ENCODE data around the gene IKBIP. TPM values are rescaled to one million over a fixed set of nuclear protein-coding genes. Genes with fewer than 3 reads are reported as not detected.
"Not testable (repeated sequence)": the region's sequence is repeated elsewhere in the genome, so short reads cannot be mapped to it uniquely, and the experiment has no call there.

The IKBIP gene
- total RNA-seq, 1 donor from 2014 or later: 11.5 TPM

GRCh38 chr12:98669751-98670150, 25.2 kb upstream of the IKBIP start:
- Histone ChIP-seq H3K36me3 (ENCODE audit: control insufficient read depth in 3 of 3, insufficient read depth in 3 of 3, low read length in 3 of 3) (peaks cover 4 to 16% (median 14%) of the 10 kb centered on the region in 3 donors), H3K4me3 (ENCODE audit: low read length in 3 of 3) (no peak overlapping the region), H3K4me1 (ENCODE audit: control insufficient read depth in 3 of 3, insufficient read depth in 3 of 3, low read length in 3 of 3) (no peaks in the 10 kb centered on the region), H3K27me3 (ENCODE audit: control insufficient read depth in 3 of 3, insufficient read depth in 3 of 3, low read length in 3 of 3) (no peaks in the 10 kb centered on the region), H3K9ac (ENCODE audit: low read depth in 1 of 3, low read length in 3 of 3) (no peak overlapping the region), H3K27ac (ENCODE audit: low read depth, low read length) (no peak overlapping the region), H3K9me3 (ENCODE audit: control insufficient read depth in 3 of 3, low read length in 3 of 3) (no peaks in the 10 kb centered on the region)

- Histone ChIP-seq H3K27me3 (ENCODE audit: control insufficient read depth in 3 of 3, insufficient read depth in 3 of 3, low read length in 3 of 3) (no peaks in the 10 kb centered on the region), H3K4me3 (ENCODE audit: low read length in 3 of 3) (no peak overlapping the region), H3K36me3 (ENCODE audit: control insufficient read depth in 3 of 3, insufficient read depth in 3 of 3, low read length in 3 of 3) (peaks cover 8 to 31% (median 20%) of the 10 kb centered on the region in 3 donors), H3K9ac (ENCODE audit: low read depth in 1 of 3, low read length in 3 of 3) (no peak overlapping the region), H3K9me3 (ENCODE audit: control insufficient read depth in 3 of 3, low read length in 3 of 3) (no peaks in the 10 kb centered on the region), H3K27ac (ENCODE audit: low read depth, low read length) (no peak overlapping the region), H3K4me1 (ENCODE audit: control insufficient read depth in 3 of 3, insufficient read depth in 3 of 3, low read length in 3 of 3) (no peaks in the 10 kb centered on the region)
These were observed 15.9 kb upstream of the IKBIP start for GRCh38 chr12:98660521-98660920.

GRCh38 chr12:98656289-98657101, 11.9 kb upstream of the IKBIP start:
- Histone ChIP-seq H3K36me3 (ENCODE audit: control insufficient read depth in 3 of 3, insufficient read depth in 3 of 3, low read length in 3 of 3) (peaks cover 11 to 33% (median 16%) of the 10 kb centered on the region in 3 donors), H3K4me3 (ENCODE audit: low read length in 3 of 3) (no peak overlapping the region), H3K27me3 (ENCODE audit: control insufficient read depth in 3 of 3, insufficient read depth in 3 of 3, low read length in 3 of 3) (no peaks in the 10 kb centered on the region), H3K27ac (ENCODE audit: low read depth, low read length) (no peak overlapping the region), H3K9me3 (ENCODE audit: control insufficient read depth in 3 of 3, low read length in 3 of 3) (no peaks in the 10 kb centered on the region), H3K9ac (ENCODE audit: low read depth in 1 of 3, low read length in 3 of 3) (no peak overlapping the region), H3K4me1 (ENCODE audit: control insufficient read depth in 3 of 3, insufficient read depth in 3 of 3, low read length in 3 of 3) (no peaks in the 10 kb centered on the region)

- Histone ChIP-seq H3K9me3 (ENCODE audit: control insufficient read depth in 3 of 3, low read length in 3 of 3) (no peaks in the 10 kb centered on the region), H3K36me3 (ENCODE audit: control insufficient read depth in 3 of 3, insufficient read depth in 3 of 3, low read length in 3 of 3) (peaks cover 8 to 31% (median 28%) of the 10 kb centered on the region in 3 donors), H3K27ac (ENCODE audit: low read depth, low read length) (no peak overlapping the region), H3K9ac (ENCODE audit: low read depth in 1 of 3, low read length in 3 of 3) (no peak overlapping the region), H3K27me3 (ENCODE audit: control insufficient read depth in 3 of 3, insufficient read depth in 3 of 3, low read length in 3 of 3) (no peaks in the 10 kb centered on the region), H3K4me1 (ENCODE audit: control insufficient read depth in 3 of 3, insufficient read depth in 3 of 3, low read length in 3 of 3) (no peaks in the 10 kb centered on the region), H3K4me3 (ENCODE audit: low read length in 3 of 3) (no peak overlapping the region)
These were observed 9.4 kb upstream of the IKBIP start for GRCh38 chr12:98653866-98654493.

- peaks cover 5 to 26% (median 19%) of the 10 kb centered on the region in 3 donors for H3K36me3 ChIP-seq (ENCODE audit: control insufficient read depth in 3 of 3, insufficient read depth in 3 of 3, low read length in 3 of 3)
- H3K27ac ChIP-seq (ENCODE audit: low read depth, low read length): no peak overlapping the region
- no peak overlapping the region for H3K9ac ChIP-seq (ENCODE audit: low read depth in 1 of 3, low read length in 3 of 3)
- no peak overlapping the region for H3K4me3 ChIP-seq (ENCODE audit: low read length in 3 of 3)
- peaks cover 0 to 10% (median 3%) of the 10 kb centered on the region in 3 donors for H3K4me1 ChIP-seq (ENCODE audit: control insufficient read depth in 3 of 3, insufficient read depth in 3 of 3, low read length in 3 of 3)
- H3K27me3 ChIP-seq (ENCODE audit: control insufficient read depth in 3 of 3, insufficient read depth in 3 of 3, low read length in 3 of 3): no peaks in the 10 kb centered on the region
- H3K9me3 ChIP-seq (ENCODE audit: control insufficient read depth in 3 of 3, low read length in 3 of 3): no peaks in the 10 kb centered on the region
These were observed 6.7 kb upstream of the IKBIP start for GRCh38 chr12:98651328-98651727.

- H3K27ac ChIP-seq (ENCODE audit: low read depth, low read length): peak overlapping the region; percentile 79
- H3K4me3 ChIP-seq (ENCODE audit: low read length in 3 of 3): peak overlapping the region; percentile 22 to 95 (median 87)
- no peaks in the 10 kb centered on the region for H3K27me3 ChIP-seq (ENCODE audit: control insufficient read depth in 3 of 3, insufficient read depth in 3 of 3, low read length in 3 of 3)
- H3K4me1 ChIP-seq (ENCODE audit: control insufficient read depth in 3 of 3, insufficient read depth in 3 of 3, low read length in 3 of 3): peaks cover 12 to 16% (median 14%) of the 10 kb centered on the region in 3 donors
- peak overlapping the region; percentile 26 to 90 (median 88) for H3K9ac ChIP-seq (ENCODE audit: low read depth in 1 of 3, low read length in 3 of 3)
- H3K9me3 ChIP-seq (ENCODE audit: control insufficient read depth in 3 of 3, low read length in 3 of 3): no peaks in the 10 kb centered on the region
- peaks cover 0 to 20% (median 19%) of the 10 kb centered on the region in 3 donors for H3K36me3 ChIP-seq (ENCODE audit: control insufficient read depth in 3 of 3, insufficient read depth in 3 of 3, low read length in 3 of 3)
These were observed 1.9 kb upstream of the IKBIP start for GRCh38 chr12:98646294-98647090.

- Histone ChIP-seq H3K4me1 (ENCODE audit: control insufficient read depth in 3 of 3, insufficient read depth in 3 of 3, low read length in 3 of 3) (peaks cover 12 to 16% (median 14%) of the 10 kb centered on the region in 3 donors), H3K4me3 (ENCODE audit: low read length in 3 of 3) (peak overlapping the region; percentile 87 to 95 (median 95)), H3K36me3 (ENCODE audit: control insufficient read depth in 3 of 3, insufficient read depth in 3 of 3, low read length in 3 of 3) (peaks cover 0 to 16% (median 14%) of the 10 kb centered on the region in 3 donors), H3K9me3 (ENCODE audit: control insufficient read depth in 3 of 3, low read length in 3 of 3) (no peaks in the 10 kb centered on the region), H3K9ac (ENCODE audit: low read depth in 1 of 3, low read length in 3 of 3) (peak overlapping the region; percentile 88 to 90 (median 89)), H3K27ac (ENCODE audit: low read depth, low read length) (peak overlapping the region; percentile 79), H3K27me3 (ENCODE audit: control insufficient read depth in 3 of 3, insufficient read depth in 3 of 3, low read length in 3 of 3) (no peaks in the 10 kb centered on the region)
These were observed 1.0 kb upstream of the IKBIP start for GRCh38 chr12:98645572-98646067.

GRCh38 chr12:98644433-98644711, 216 bp downstream of the IKBIP start:
- Histone ChIP-seq H3K27me3 (ENCODE audit: control insufficient read depth in 3 of 3, insufficient read depth in 3 of 3, low read length in 3 of 3) (no peaks in the 10 kb centered on the region), H3K27ac (ENCODE audit: low read depth, low read length) (peak overlapping the region; percentile 79), H3K9ac (ENCODE audit: low read depth in 1 of 3, low read length in 3 of 3) (peak overlapping the region; percentile 63 to 90 (median 89)), H3K9me3 (ENCODE audit: control insufficient read depth in 3 of 3, low read length in 3 of 3) (no peaks in the 10 kb centered on the region), H3K4me3 (ENCODE audit: low read length in 3 of 3) (peak overlapping the region; percentile 87 to 95 (median 95)), H3K36me3 (ENCODE audit: control insufficient read depth in 3 of 3, insufficient read depth in 3 of 3, low read length in 3 of 3) (peaks cover 0 to 7% (median 4%) of the 10 kb centered on the region in 3 donors), H3K4me1 (ENCODE audit: control insufficient read depth in 3 of 3, insufficient read depth in 3 of 3, low read length in 3 of 3) (peaks cover 12 to 16% (median 14%) of the 10 kb centered on the region in 3 donors)

- H3K9ac ChIP-seq (ENCODE audit: low read depth in 1 of 3, low read length in 3 of 3): not testable (repeated sequence)
These were observed 1.8 kb downstream of the IKBIP start for GRCh38 chr12:98642801-98643200.

More at GRCh38 chr12:98642801-98643200, 1.8 kb downstream of the IKBIP start:
- H3K4me1 ChIP-seq (ENCODE audit: control insufficient read depth in 3 of 3, insufficient read depth in 3 of 3, low read length in 3 of 3): peaks cover 12 to 16% (median 14%) of the 10 kb centered on the region in 3 donors
- H3K36me3 ChIP-seq (ENCODE audit: control insufficient read depth in 3 of 3, insufficient read depth in 3 of 3, low read length in 3 of 3); H3K9me3 ChIP-seq (ENCODE audit: control insufficient read depth in 3 of 3, low read length in 3 of 3); H3K27ac ChIP-seq (ENCODE audit: low read depth, low read length); H3K4me3 ChIP-seq (ENCODE audit: low read length in 3 of 3); H3K27me3 ChIP-seq (ENCODE audit: control insufficient read depth in 3 of 3, insufficient read depth in 3 of 3, low read length in 3 of 3): not testable (repeated sequence)

Measured in skeletal muscle tissue (tissue), 4 donors.